B cell (primary cell): ENCODE results near the gene TCF12.

Source experiments
- CTCF ChIP-seq: fragments of 200-600 bp; IDR thresholded peaks from one replicate; pipeline ENCODE4 v1.8.0; 2022; ENCODE audit warnings: antibody characterized with exemption, mild to moderate bottlenecking
- EZH2 ChIP-seq: IDR thresholded peaks from 2 replicates; pipeline ENCODE4 v1.6.1; 2012; ENCODE audit warnings: borderline replicate concordance, low read depth, mild to moderate bottlenecking, moderate library complexity, low read length; ENCODE audit not compliant: insufficient read depth, poor library complexity, severe bottlenecking

GRCh38 chr15:56987286-56987685 lies 68.8 kb downstream of the TCF12 start:
- TF ChIP-seq CTCF (no peak), EZH2 (no peak)
